HL-60/S4 treated with retinoic acid at 250 ng/mL for 4 days and 3 days (cell line): ENCODE measurements around the gene LHX3.
"Not testable (repeated sequence)": the region's sequence is repeated elsewhere in the genome, so short reads cannot be mapped to it uniquely, and the experiment has no call there.

ENCODE experiments used
- in situ Hi-C: fragments of 300-500 bp; cut with MboI; formaldehyde crosslinking; loops from 2 replicates; pipeline ENCODE4 v1.7.0; 2022; ENCODE audit warnings: low sequenced_read_pairs

The LHX3 gene

GRCh38 chr9:136242248-136242647 lies 37.3 kb upstream of the LHX3 start:
- in situ Hi-C loops = no loop called here

- in situ Hi-C loops = no loop called here
These were observed 36.6 kb upstream of the LHX3 start for GRCh38 chr9:136241542-136241941.

GRCh38 chr9:136240941-136241340 lies 36.0 kb upstream of the LHX3 start:
- in situ Hi-C loops = no loop called here

- in situ Hi-C loops = no loop called here
These were observed 35.0 kb upstream of the LHX3 start for GRCh38 chr9:136239983-136240330.

GRCh38 chr9:136239135-136239982 lies 34.4 kb upstream of the LHX3 start:
- in situ Hi-C loops = no loop called here

GRCh38 chr9:136238342-136238732 lies 33.4 kb upstream of the LHX3 start:
- in situ Hi-C loops = no loop called here

- in situ Hi-C loops = no loop called here
These were observed 32.8 kb upstream of the LHX3 start for GRCh38 chr9:136237486-136238341.

- in situ Hi-C loops = not testable (repeated sequence)
These were observed 31.8 kb upstream of the LHX3 start for GRCh38 chr9:136236471-136237410.

- in situ Hi-C loops = no loop called here
These were observed 31.0 kb upstream of the LHX3 start for GRCh38 chr9:136235709-136236455.

GRCh38 chr9:136235171-136235570 lies 30.2 kb upstream of the LHX3 start:
- in situ Hi-C loops = no loop called here

- in situ Hi-C loops = no loop called here
These were observed 29.7 kb upstream of the LHX3 start for GRCh38 chr9:136234597-136234996.

GRCh38 chr9:136233868-136234267 lies 28.9 kb upstream of the LHX3 start:
- in situ Hi-C loops = no loop called here

GRCh38 chr9:136233411-136233810 lies 28.5 kb upstream of the LHX3 start:
- in situ Hi-C loops = no loop called here

GRCh38 chr9:136232969-136233368 lies 28.0 kb upstream of the LHX3 start:
- in situ Hi-C loops = no loop called here

- in situ Hi-C loops = no loop called here
These were observed 26.8 kb upstream of the LHX3 start for GRCh38 chr9:136231478-136232297.

GRCh38 chr9:136230773-136231172 lies 25.8 kb upstream of the LHX3 start:
- in situ Hi-C loops = no loop called here

- in situ Hi-C loops = no loop called here
These were observed 25.4 kb upstream of the LHX3 start for GRCh38 chr9:136230365-136230764.

GRCh38 chr9:136229096-136230065 lies 24.5 kb upstream of the LHX3 start:
- in situ Hi-C loops = no loop called here
